Activated naive CD8-positive, alpha-beta T cell (primary cell): ENCODE measurements around the gene ERF.
A peak's percentile ranks its signal among the peaks of the same experiment; 100 is the strongest.

ENCODE experiments used
- H3K27ac Mint-ChIP-seq: one replicate; pipeline ENCODE4 v1.8.0; 2021; ENCODE audit warnings: mixed read lengths
- H3K27me3 Mint-ChIP-seq: one replicate; pipeline ENCODE4 v1.8.0; 2021; ENCODE audit warnings: mixed read lengths
- H3K36me3 Mint-ChIP-seq: one replicate; pipeline ENCODE4 v1.8.0; 2021; ENCODE audit warnings: mixed read lengths
- H3K4me1 Mint-ChIP-seq: one replicate; pipeline ENCODE4 v1.8.0; 2021; ENCODE audit warnings: low read depth, mixed read lengths
- H3K4me3 Mint-ChIP-seq: one replicate; pipeline ENCODE4 v1.8.0; 2021; ENCODE audit warnings: mild to moderate bottlenecking, mixed read lengths
- H3K9me3 Mint-ChIP-seq: one replicate; pipeline ENCODE4 v1.8.0; 2021; ENCODE audit warnings: low read depth, mixed read lengths

ERF gene

GRCh38 chr19:42232435-42232834 is 22.5 kb downstream of the ERF start:
- no peaks in the 10 kb centered on the region for H3K36me3 Mint-ChIP-seq
- H3K9me3 Mint-ChIP-seq, result no peaks in the 10 kb centered on the region
- H3K4me1 Mint-ChIP-seq, result peaks cover 17% of the 10 kb centered on the region
- H3K27ac Mint-ChIP-seq, result peak overlapping the region; percentile 46
- no peaks in the 10 kb centered on the region for H3K27me3 Mint-ChIP-seq
- no peak overlapping the region for H3K4me3 Mint-ChIP-seq

GRCh38 chr19:42230571-42230970 is 24.4 kb downstream of the ERF start:
- Mint-ChIP-seq H3K4me3 (no peak overlapping the region), H3K27ac (no peak overlapping the region), H3K9me3 (no peaks in the 10 kb centered on the region), H3K4me1 (peaks cover 19% of the 10 kb centered on the region), H3K36me3 (no peaks in the 10 kb centered on the region), H3K27me3 (no peaks in the 10 kb centered on the region)

- H3K4me3 Mint-ChIP-seq, result no peak overlapping the region
- peaks cover 19% of the 10 kb centered on the region for H3K4me1 Mint-ChIP-seq
- no peaks in the 10 kb centered on the region for H3K9me3 Mint-ChIP-seq
- no peak overlapping the region for H3K27ac Mint-ChIP-seq
- no peaks in the 10 kb centered on the region for H3K36me3 Mint-ChIP-seq
- H3K27me3 Mint-ChIP-seq, result no peaks in the 10 kb centered on the region
Observed at GRCh38 chr19:42229855-42230351, 25.0 kb downstream of the ERF start.

- H3K4me3 Mint-ChIP-seq, result no peak overlapping the region
- H3K9me3 Mint-ChIP-seq, result no peaks in the 10 kb centered on the region
- H3K36me3 Mint-ChIP-seq, result no peaks in the 10 kb centered on the region
- peaks cover 19% of the 10 kb centered on the region for H3K4me1 Mint-ChIP-seq
- no peak overlapping the region for H3K27ac Mint-ChIP-seq
- H3K27me3 Mint-ChIP-seq, result no peaks in the 10 kb centered on the region
Observed at GRCh38 chr19:42229301-42229854, 25.6 kb downstream of the ERF start.

GRCh38 chr19:42228641-42229040 is 26.3 kb downstream of the ERF start:
- Mint-ChIP-seq H3K9me3 (no peaks in the 10 kb centered on the region), H3K4me3 (no peak overlapping the region), H3K4me1 (peaks cover 19% of the 10 kb centered on the region), H3K27me3 (no peaks in the 10 kb centered on the region), H3K27ac (peak overlapping the region; percentile 50), H3K36me3 (no peaks in the 10 kb centered on the region)

- Mint-ChIP-seq H3K27ac (no peak overlapping the region), H3K9me3 (no peaks in the 10 kb centered on the region), H3K4me3 (no peak overlapping the region), H3K4me1 (peaks cover 30% of the 10 kb centered on the region), H3K36me3 (peaks cover 4% of the 10 kb centered on the region), H3K27me3 (no peaks in the 10 kb centered on the region)
Observed at GRCh38 chr19:42226886-42227285, 28.0 kb downstream of the ERF start.

GRCh38 chr19:42225718-42226292 is 29.1 kb downstream of the ERF start:
- Mint-ChIP-seq H3K9me3 (no peaks in the 10 kb centered on the region), H3K4me3 (no peak overlapping the region), H3K27ac (no peak overlapping the region), H3K4me1 (peaks cover 32% of the 10 kb centered on the region), H3K27me3 (no peaks in the 10 kb centered on the region), H3K36me3 (peaks cover 4% of the 10 kb centered on the region)

- peaks cover 39% of the 10 kb centered on the region for H3K4me1 Mint-ChIP-seq
- H3K4me3 Mint-ChIP-seq, result no peak overlapping the region
Observed at GRCh38 chr19:42224940-42225717, 29.8 kb downstream of the ERF start.

GRCh38 chr19:42220751-42221097 is 34.2 kb downstream of the ERF start:
- Mint-ChIP-seq H3K27me3 (no peaks in the 10 kb centered on the region), H3K4me1 (peaks cover 53% of the 10 kb centered on the region), H3K4me3 (peak overlapping the region; percentile 100), H3K9me3 (no peaks in the 10 kb centered on the region), H3K36me3 (peaks cover 5% of the 10 kb centered on the region), H3K27ac (peak overlapping the region; percentile 99)

More at GRCh38 chr19:42224940-42225717, 29.8 kb downstream of the ERF start:
- no peak overlapping the region for H3K27ac Mint-ChIP-seq
- H3K27me3 Mint-ChIP-seq, result no peaks in the 10 kb centered on the region
- peaks cover 5% of the 10 kb centered on the region for H3K36me3 Mint-ChIP-seq
- no peaks in the 10 kb centered on the region for H3K9me3 Mint-ChIP-seq

GRCh38 chr19:42219812-42220750 is 34.8 kb downstream of the ERF start, which contains the start of gene ZNF526:
Gene ZNF526, plus strand, starts transcription at chr19:42220312. Its CDS starts 4,092 bp downstream, at chr19:42224404.
- H3K36me3 Mint-ChIP-seq, result peaks cover 5% of the 10 kb centered on the region
- H3K9me3 Mint-ChIP-seq, result no peaks in the 10 kb centered on the region
- H3K4me1 Mint-ChIP-seq, result peaks cover 59% of the 10 kb centered on the region
- peak within 1 kb of the TSS; percentile 100 for H3K4me3 Mint-ChIP-seq
- peak within 1 kb of the TSS; percentile 99 for H3K27ac Mint-ChIP-seq
- H3K27me3 Mint-ChIP-seq, result no peaks in the 10 kb centered on the region

GRCh38 chr19:42217520-42218437 is 37.1 kb downstream of the ERF start, which contains the start of gene DEDD2:
Gene DEDD2, minus strand, starts transcription at chr19:42217677. Its CDS starts 670 bp downstream, at chr19:42217007.
- Mint-ChIP-seq H3K27me3 (no peaks in the 10 kb centered on the region), H3K27ac (peak within 1 kb of the TSS; percentile 99), H3K9me3 (no peaks in the 10 kb centered on the region), H3K36me3 (peaks cover 9% of the 10 kb centered on the region), H3K4me3 (peak within 1 kb of the TSS; percentile 90), H3K4me1 (peaks cover 79% of the 10 kb centered on the region)

- Mint-ChIP-seq H3K9me3 (no peaks in the 10 kb centered on the region), H3K36me3 (peaks cover 7% of the 10 kb centered on the region), H3K27me3 (no peaks in the 10 kb centered on the region), H3K4me1 (peaks cover 78% of the 10 kb centered on the region), H3K4me3 (peak overlapping the region; percentile 90), H3K27ac (peak overlapping the region; percentile 99)
Observed at GRCh38 chr19:42216653-42217519, 38.0 kb downstream of the ERF start.
